Esophagus squamous epithelium (tissue), 4 donors: ENCODE measurements around the gene CITED1.

Experiments
- CTCF ChIP-seq, 6 experiments: fragments of 450-650 bp in 4 of 6; fragments of 200-600 bp in 2 of 6; sonication (generic) in 2 of 6; IDR thresholded peaks; one replicate each; pipeline ENCODE4 v1.5.1; 2016 to 2019; ENCODE audit warnings: antibody characterized with exemption in 6 of 6, mild to moderate bottlenecking in 4 of 6, moderate library complexity in 4 of 6
- POLR2A ChIP-seq, 4 donors: fragments of 450-650 bp; IDR thresholded peaks; one replicate each; pipeline ENCODE4 v1.6.1; 2017; ENCODE audit warnings: antibody characterized with exemption in 4 of 4, mild to moderate bottlenecking in 4 of 4, moderate library complexity in 3 of 4

- TF ChIP-seq CTCF (IDR thresholded peaks at IDR 0.05) (no peak), POLR2A (IDR thresholded peaks at IDR 0.05) (no peak)
Measured at GRCh38 chrX:72265263-72265662, 40.5 kb downstream of the CITED1 start.
